ENCODE data around the gene FBXO31.

The FBXO31 gene

DNA sequence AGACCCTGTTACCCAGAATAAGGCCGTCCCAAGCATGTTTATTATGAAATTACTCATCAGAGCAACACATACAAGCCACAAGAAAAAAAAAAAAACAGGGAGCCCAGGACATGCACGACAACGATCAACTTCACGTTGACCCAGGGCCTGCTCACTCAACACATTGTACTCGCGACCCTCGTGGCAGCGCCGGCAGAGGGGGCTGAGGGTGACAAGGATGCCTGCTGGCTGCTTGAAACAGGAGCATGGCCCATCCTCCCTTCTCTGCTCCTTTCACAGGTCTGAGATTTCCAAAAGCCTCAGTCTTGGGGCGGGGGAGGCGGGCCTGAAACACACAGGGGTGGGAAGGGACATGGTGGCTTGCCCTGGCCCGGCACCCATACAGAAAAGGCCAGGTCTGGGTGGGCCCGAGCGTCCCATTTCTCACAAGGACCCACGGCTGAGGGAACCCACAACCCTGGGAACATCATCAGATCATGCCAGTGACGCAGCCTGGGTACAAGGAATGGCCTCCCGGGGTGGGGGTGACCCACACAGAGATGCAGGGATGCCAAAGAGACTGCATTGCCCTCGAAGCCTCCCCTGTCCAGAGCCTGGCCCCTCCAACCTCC is 45.3 kb downstream of the FBXO31 start:
- Histone ChIP-seq H4K20me1 (ENCODE audit: insufficient read depth, low read length) (peaks cover 26% of the 10 kb centered on the region), H3K27ac (ENCODE audit: low read length) (no peak overlapping the region), H3K9me3 (ENCODE audit: insufficient read depth, low read length, severe bottlenecking) (no peaks in the 10 kb centered on the region), H3K9ac (ENCODE audit: low read depth, low read length) (no peak overlapping the region), H3K4me2 (ENCODE audit: insufficient read depth, low read length) (no peak overlapping the region), H3K4me3 (ENCODE audit: low read depth in 1 of 2, low read length in 2 of 2) (no peak overlapping the region), H3K79me2 (ENCODE audit: insufficient read depth, low read length) (peaks cover 6% of the 10 kb centered on the region; the same call in 1 of the 2 replicates), H3K27me3 (ENCODE audit: insufficient read depth, low read length, poor library complexity) (no peaks in the 10 kb centered on the region), H3K4me1 (ENCODE audit: insufficient read depth, low read length) (peaks cover 4% of the 10 kb centered on the region; the same call in 1 of the 2 replicates), H3K36me3 (ENCODE audit: insufficient read depth, low read length) (peaks cover 69% of the 10 kb centered on the region), H2AFZ (ENCODE audit: low read depth, low read length) (no peak overlapping the region)
- no peak for DNase-seq
- no peak for ATAC-seq (ENCODE audit: insufficient read depth, low read depth)
- no peak for TF ChIP-seq EZH2 (IDR thresholded peaks at IDR 0.05; ENCODE audit: borderline replicate concordance, low read depth, low read length, severe bottlenecking)
- TF ChIP-seq, protein P1, sequence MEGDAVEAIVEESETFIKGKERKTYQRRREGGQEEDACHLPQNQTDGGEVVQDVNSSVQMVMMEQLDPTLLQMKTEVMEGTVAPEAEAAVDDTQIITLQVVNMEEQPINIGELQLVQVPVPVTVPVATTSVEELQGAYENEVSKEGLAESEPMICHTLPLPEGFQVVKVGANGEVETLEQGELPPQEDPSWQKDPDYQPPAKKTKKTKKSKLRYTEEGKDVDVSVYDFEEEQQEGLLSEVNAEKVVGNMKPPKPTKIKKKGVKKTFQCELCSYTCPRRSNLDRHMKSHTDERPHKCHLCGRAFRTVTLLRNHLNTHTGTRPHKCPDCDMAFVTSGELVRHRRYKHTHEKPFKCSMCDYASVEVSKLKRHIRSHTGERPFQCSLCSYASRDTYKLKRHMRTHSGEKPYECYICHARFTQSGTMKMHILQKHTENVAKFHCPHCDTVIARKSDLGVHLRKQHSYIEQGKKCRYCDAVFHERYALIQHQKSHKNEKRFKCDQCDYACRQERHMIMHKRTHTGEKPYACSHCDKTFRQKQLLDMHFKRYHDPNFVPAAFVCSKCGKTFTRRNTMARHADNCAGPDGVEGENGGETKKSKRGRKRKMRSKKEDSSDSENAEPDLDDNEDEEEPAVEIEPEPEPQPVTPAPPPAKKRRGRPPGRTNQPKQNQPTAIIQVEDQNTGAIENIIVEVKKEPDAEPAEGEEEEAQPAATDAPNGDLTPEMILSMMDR (IDR thresholded peaks at IDR 0.05; ENCODE audit: borderline replicate concordance, extremely low read depth, low read length, poor library complexity, severe bottlenecking) = no peak

DNA sequence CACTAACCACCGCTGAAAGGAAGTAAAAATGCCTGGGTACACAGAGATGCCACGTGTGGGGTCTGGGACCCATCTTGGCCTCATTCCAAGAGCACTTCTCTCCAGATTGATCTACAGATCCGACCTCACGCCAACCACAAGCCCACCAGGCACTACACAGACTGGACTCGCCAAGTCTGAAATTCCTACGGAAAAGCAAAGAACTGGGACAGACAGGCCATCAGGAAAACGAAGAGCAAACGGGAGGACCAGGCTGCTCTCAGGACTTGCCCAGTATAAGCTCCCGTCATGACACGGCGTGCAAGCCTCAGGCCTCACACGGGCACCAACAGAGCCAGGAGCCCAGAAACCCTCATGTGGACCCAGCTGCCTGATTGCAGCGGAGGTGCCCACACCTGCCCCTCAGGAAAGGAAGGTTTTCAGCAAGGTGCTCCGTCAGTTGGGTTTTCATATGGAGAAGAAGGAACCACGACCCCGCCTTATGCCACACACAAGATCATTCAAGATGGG is 46.3 kb downstream of the FBXO31 start:
- DNase-seq (no peak), ATAC-seq (ENCODE audit: insufficient read depth, low read depth) (0 out of 3 replicates have a peak, but pooled peaks have one; percentile 33)
- peaks cover 6% of the 10 kb centered on the region; the same call in 1 of the 2 replicates for H3K79me2 ChIP-seq (ENCODE audit: insufficient read depth, low read length)
- TF ChIP-seq, protein P1 (IDR thresholded peaks at IDR 0.05; ENCODE audit: borderline replicate concordance, extremely low read depth, low read length, poor library complexity, severe bottlenecking) = no peak
- TF ChIP-seq EZH2 (IDR thresholded peaks at IDR 0.05; ENCODE audit: borderline replicate concordance, low read depth, low read length, severe bottlenecking) = no peak
- no peaks in the 10 kb centered on the region for H3K27me3 ChIP-seq (ENCODE audit: insufficient read depth, low read length, poor library complexity)
- peak overlapping the region; percentile 47; the same call in 1 of the 2 replicates for H3K27ac ChIP-seq (ENCODE audit: low read length)
- H2AFZ ChIP-seq (ENCODE audit: low read depth, low read length) = no peak overlapping the region
- peaks cover 4% of the 10 kb centered on the region; the same call in 1 of the 2 replicates for H3K4me1 ChIP-seq (ENCODE audit: insufficient read depth, low read length)
- no peak overlapping the region for H3K9ac ChIP-seq (ENCODE audit: low read depth, low read length)
- peaks cover 69% of the 10 kb centered on the region for H3K36me3 ChIP-seq (ENCODE audit: insufficient read depth, low read length)
- H3K9me3 ChIP-seq (ENCODE audit: insufficient read depth, low read length, severe bottlenecking) = no peaks in the 10 kb centered on the region
- peaks cover 20% of the 10 kb centered on the region for H4K20me1 ChIP-seq (ENCODE audit: insufficient read depth, low read length)
- no peak overlapping the region for H3K4me2 ChIP-seq (ENCODE audit: insufficient read depth, low read length)
- no peak overlapping the region for H3K4me3 ChIP-seq (ENCODE audit: low read depth in 1 of 2, low read length in 2 of 2)

DNA sequence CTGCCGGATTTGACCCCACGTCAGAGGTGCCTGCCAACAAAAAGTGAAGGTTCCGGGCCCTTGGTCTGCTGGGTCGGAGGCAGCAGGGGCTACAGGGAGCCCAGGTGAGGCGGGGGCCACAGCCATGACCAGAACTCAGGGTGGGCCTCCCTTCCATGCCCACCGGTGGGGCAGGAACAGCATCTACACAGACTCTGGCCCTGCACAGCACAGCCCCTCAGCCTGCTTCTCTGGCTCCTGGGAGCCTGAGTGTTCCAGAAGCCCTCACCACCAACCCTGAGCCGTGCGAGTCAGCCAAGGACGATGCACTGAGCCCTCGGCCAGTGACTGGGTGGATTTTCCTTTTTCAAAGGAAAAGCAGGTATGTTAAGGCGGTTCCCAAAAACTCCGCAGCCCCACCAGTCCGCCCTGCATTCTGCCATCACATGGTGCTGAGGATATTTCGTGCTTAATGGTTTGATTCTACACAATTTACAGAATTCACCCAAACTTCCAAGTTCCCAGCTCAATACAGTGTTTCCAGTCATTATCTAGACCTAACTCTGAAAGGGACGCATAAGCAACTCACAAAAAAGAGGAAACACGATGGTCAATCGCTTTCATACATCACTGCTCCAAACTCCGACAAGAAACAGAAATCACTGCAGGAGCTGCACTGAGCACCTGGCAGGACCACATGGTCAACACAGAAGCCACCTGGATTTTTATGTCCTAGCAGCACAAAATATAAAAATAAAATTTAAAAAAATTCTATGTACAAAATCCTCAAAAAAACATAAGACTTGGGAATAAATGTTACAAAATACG is 46.9 kb downstream of the FBXO31 start:
- Histone ChIP-seq H3K79me2 (ENCODE audit: insufficient read depth, low read length) (peaks cover 10% of the 10 kb centered on the region; the same call in 1 of the 2 replicates), H3K36me3 (ENCODE audit: insufficient read depth, low read length) (peaks cover 69% of the 10 kb centered on the region), H2AFZ (ENCODE audit: low read depth, low read length) (no peak overlapping the region), H3K4me3 (ENCODE audit: low read depth in 1 of 2, low read length in 2 of 2) (no peak overlapping the region), H3K9me3 (ENCODE audit: insufficient read depth, low read length, severe bottlenecking) (no peaks in the 10 kb centered on the region), H3K9ac (ENCODE audit: low read depth, low read length) (no peak overlapping the region), H3K27me3 (ENCODE audit: insufficient read depth, low read length, poor library complexity) (no peaks in the 10 kb centered on the region), H3K4me1 (ENCODE audit: insufficient read depth, low read length) (peaks cover 4% of the 10 kb centered on the region; the same call in 1 of the 2 replicates), H4K20me1 (ENCODE audit: insufficient read depth, low read length) (peaks cover 25% of the 10 kb centered on the region), H3K4me2 (ENCODE audit: insufficient read depth, low read length) (no peak overlapping the region), H3K27ac (ENCODE audit: low read length) (no peak overlapping the region)
- ATAC-seq (ENCODE audit: insufficient read depth, low read depth) (no peak), DNase-seq (no peak)
- TF ChIP-seq, protein P1 (IDR thresholded peaks at IDR 0.05; ENCODE audit: borderline replicate concordance, extremely low read depth, low read length, poor library complexity, severe bottlenecking) = no peak
- no peak for TF ChIP-seq EZH2 (IDR thresholded peaks at IDR 0.05; ENCODE audit: borderline replicate concordance, low read depth, low read length, severe bottlenecking)
